Esophagus squamous epithelium (tissue), 5 donors: ENCODE data around the gene WNT1. TPM values are rescaled to one million over a fixed set of nuclear protein-coding genes. Genes with fewer than 3 reads are reported as not detected.

Source experiments
- DNase-seq: peaks from one replicate; lab custom pipeline; 2025; lab: John Stamatoyannopoulos, UW
- H3K27ac ChIP-seq, 4 donors: fragments of 200-600 bp; sonication (generic); one replicate each; pipeline ENCODE4 v1.5.1; 2016 to 2019; ENCODE audit warnings: mild to moderate bottlenecking in 1 of 4
- H3K27me3 ChIP-seq, 4 donors: fragments of 200-600 bp; sonication (generic); 1 replicate in 3 of 4; 2 replicates in 1 of 4; pipeline versions ENCODE4 v1.5.1 to v1.6.0; 2017 to 2021; ENCODE audit warnings: antibody characterized with exemption in 1 of 4
- H3K36me3 ChIP-seq, 3 donors: fragments of 200-600 bp; sonication (generic); one replicate each; pipeline ENCODE4 v1.5.1; 2016 to 2019
- H3K4me1 ChIP-seq, 3 donors: fragments of 200-600 bp; sonication (generic); one replicate each; pipeline ENCODE4 v1.5.1; 2017 to 2019
- H3K4me3 ChIP-seq, 4 donors: fragments of 200-600 bp; sonication (generic); 1 replicate in 3 of 4; 2 replicates in 1 of 4; pipeline ENCODE4 v1.5.1; 2016 to 2019; ENCODE audit warnings: mild to moderate bottlenecking in 2 of 4, moderate library complexity in 1 of 4
- H3K9me3 ChIP-seq, 3 donors: fragments of 200-600 bp; sonication (generic); one replicate each; pipeline ENCODE4 v1.5.1; 2016 to 2019
- POLR2A ChIP-seq, 4 donors: fragments of 450-650 bp; IDR thresholded peaks; one replicate each; pipeline ENCODE4 v1.6.1; 2017; ENCODE audit warnings: antibody characterized with exemption in 4 of 4, mild to moderate bottlenecking in 4 of 4, moderate library complexity in 3 of 4
- WGBS, 2 donors: methylation state at CpG; one replicate each; pipeline ENCODE4 v1.1.5; 2018; 5-methylcytosine and 5-hydroxymethylcytosine counted together
- intact Hi-C: fragments of 100-400 bp; cut with DNase I; formaldehyde crosslinking; loops from one replicate; pipeline ENCODE4 v1.15.0; 2022
- total RNA-seq, 4 donors: library from RNA; depleted of rRNA; stranded (reverse); fragments of >200 nt; gene quantifications; one replicate each; pipeline ENCODE4 v1.1.0, GENCODE V29; 2016
- TF ChIP-seq, protein P1 (sequence below), 6 experiments: fragments of 450-650 bp in 4 of 6; fragments of 200-600 bp in 2 of 6; sonication (generic) in 2 of 6; IDR thresholded peaks; one replicate each; pipeline ENCODE4 v1.5.1; 2016 to 2019; ENCODE audit warnings: antibody characterized with exemption in 6 of 6, mild to moderate bottlenecking in 4 of 6, moderate library complexity in 4 of 6
- donor health status: DM: yes; HTN: yes; CAD: no.

The WNT1 gene
- total RNA-seq, 4 donors from 2014 or later: 0.41 TPM; not detected in 3

DNA sequence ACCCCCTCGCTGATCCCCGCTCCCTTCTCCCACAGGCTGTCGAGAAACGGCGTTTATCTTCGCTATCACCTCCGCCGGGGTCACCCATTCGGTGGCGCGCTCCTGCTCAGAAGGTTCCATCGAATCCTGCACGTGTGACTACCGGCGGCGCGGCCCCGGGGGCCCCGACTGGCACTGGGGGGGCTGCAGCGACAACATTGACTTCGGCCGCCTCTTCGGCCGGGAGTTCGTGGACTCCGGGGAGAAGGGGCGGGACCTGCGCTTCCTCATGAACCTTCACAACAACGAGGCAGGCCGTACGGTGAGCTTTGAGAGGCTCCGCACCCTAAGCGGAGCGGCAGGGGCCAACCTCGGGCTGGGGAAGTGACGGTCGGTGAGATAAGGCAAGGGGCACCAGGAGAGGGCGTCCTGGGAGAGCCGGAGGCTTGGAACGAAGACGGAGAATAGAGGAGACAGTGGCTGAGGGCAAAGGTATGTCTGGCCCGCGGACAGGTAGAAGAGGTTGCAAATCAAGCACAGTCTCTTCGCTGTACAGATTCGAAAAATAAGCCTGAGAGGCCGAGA is 2.3 kb downstream of the WNT1 start:
- peak overlapping the region; percentile 18 to 63 (median 40) for H3K4me3 ChIP-seq

DNA sequence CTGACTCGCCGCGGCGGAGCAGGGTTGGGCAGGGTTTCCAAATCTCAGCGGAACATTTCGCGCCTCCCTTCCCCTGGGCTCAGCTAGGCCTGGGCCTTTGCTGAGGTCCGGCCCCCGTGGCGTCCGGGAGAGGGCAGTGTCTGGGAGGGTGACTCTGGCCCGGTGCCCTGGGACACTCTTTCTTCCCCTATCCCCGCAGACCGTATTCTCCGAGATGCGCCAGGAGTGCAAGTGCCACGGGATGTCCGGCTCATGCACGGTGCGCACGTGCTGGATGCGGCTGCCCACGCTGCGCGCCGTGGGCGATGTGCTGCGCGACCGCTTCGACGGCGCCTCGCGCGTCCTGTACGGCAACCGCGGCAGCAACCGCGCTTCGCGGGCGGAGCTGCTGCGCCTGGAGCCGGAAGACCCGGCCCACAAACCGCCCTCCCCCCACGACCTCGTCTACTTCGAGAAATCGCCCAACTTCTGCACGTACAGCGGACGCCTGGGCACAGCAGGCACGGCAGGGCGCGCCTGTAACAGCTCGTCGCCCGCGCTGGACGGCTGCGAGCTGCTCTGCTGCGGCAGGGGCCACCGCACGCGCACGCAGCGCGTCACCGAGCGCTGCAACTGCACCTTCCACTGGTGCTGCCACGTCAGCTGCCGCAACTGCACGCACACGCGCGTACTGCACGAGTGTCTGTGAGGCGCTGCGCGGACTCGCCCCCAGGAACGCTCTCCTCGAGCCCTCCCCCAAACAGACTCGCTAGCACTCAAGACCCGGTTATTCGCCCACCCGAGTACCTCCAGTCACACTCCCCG is 3.0 kb downstream of the WNT1 start:
- Histone ChIP-seq H3K4me1 (peaks cover 39 to 51% (median 40%) of the 10 kb centered on the region in 3 donors), H3K9me3 (no peaks in the 10 kb centered on the region), H3K4me3 (peak overlapping the region; percentile 1 to 63 (median 40)), H3K36me3 (no peaks in the 10 kb centered on the region), H3K27ac (no peak overlapping the region), H3K27me3 (peaks cover 24 to 100% (median 34%) of the 10 kb centered on the region in 4 donors)
- no peak for DNase-seq
- no peak for TF ChIP-seq POLR2A (IDR thresholded peaks at IDR 0.05)
- TF ChIP-seq, protein P1, sequence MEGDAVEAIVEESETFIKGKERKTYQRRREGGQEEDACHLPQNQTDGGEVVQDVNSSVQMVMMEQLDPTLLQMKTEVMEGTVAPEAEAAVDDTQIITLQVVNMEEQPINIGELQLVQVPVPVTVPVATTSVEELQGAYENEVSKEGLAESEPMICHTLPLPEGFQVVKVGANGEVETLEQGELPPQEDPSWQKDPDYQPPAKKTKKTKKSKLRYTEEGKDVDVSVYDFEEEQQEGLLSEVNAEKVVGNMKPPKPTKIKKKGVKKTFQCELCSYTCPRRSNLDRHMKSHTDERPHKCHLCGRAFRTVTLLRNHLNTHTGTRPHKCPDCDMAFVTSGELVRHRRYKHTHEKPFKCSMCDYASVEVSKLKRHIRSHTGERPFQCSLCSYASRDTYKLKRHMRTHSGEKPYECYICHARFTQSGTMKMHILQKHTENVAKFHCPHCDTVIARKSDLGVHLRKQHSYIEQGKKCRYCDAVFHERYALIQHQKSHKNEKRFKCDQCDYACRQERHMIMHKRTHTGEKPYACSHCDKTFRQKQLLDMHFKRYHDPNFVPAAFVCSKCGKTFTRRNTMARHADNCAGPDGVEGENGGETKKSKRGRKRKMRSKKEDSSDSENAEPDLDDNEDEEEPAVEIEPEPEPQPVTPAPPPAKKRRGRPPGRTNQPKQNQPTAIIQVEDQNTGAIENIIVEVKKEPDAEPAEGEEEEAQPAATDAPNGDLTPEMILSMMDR (IDR thresholded peaks at IDR 0.05): peak in 1 of 6 experiments; percentile 6
- 1 to 3% methylated on average over 16 to 29 of the region's 91 CpGs for WGBS, 2 donors
- intact Hi-C loops: loop anchor here (10.0 kb wide), 1 partner anchor 56 kb away; the partner anchor contains the start of gene FKBP11

More for the DNA sequence above, 2.3 kb downstream of the WNT1 start:
- H3K27ac ChIP-seq: no peak overlapping the region
- peaks cover 39 to 49% (median 40%) of the 10 kb centered on the region in 3 donors for H3K4me1 ChIP-seq
- no peaks in the 10 kb centered on the region for H3K9me3 ChIP-seq
- intact Hi-C loops: loop anchor here (10.0 kb wide), 1 partner anchor 56 kb away; the partner anchor contains the start of gene FKBP11
- no peak for TF ChIP-seq POLR2A (IDR thresholded peaks at IDR 0.05)
- TF ChIP-seq, protein P1 (IDR thresholded peaks at IDR 0.05): no peak
- H3K27me3 ChIP-seq: peaks cover 24 to 100% (median 34%) of the 10 kb centered on the region in 4 donors
- WGBS, 2 donors: 1 to 3% methylated on average over 14 to 20 of the region's 46 CpGs
- DNase-seq: no peak
- H3K36me3 ChIP-seq: no peaks in the 10 kb centered on the region

DNA sequence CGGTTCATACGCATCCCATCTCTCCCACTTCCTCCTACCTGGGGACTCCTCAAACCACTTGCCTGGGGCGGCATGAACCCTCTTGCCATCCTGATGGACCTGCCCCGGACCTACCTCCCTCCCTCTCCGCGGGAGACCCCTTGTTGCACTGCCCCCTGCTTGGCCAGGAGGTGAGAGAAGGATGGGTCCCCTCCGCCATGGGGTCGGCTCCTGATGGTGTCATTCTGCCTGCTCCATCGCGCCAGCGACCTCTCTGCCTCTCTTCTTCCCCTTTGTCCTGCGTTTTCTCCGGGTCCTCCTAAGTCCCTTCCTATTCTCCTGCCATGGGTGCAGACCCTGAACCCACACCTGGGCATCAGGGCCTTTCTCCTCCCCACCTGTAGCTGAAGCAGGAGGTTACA is 3.6 kb downstream of the WNT1 start:
- intact Hi-C loops: loop anchor here (10.0 kb wide), 1 partner anchor 57 kb away; the partner anchor contains the start of gene FKBP11
- H3K27me3 ChIP-seq: peaks cover 24 to 100% (median 34%) of the 10 kb centered on the region in 4 donors
- no peak for DNase-seq
- TF ChIP-seq, protein P1 (IDR thresholded peaks at IDR 0.05): no peak
- TF ChIP-seq POLR2A (IDR thresholded peaks at IDR 0.05): no peak
- H3K9me3 ChIP-seq: no peaks in the 10 kb centered on the region
- H3K4me3 ChIP-seq: peak overlapping the region in 3 of 4 donors; percentile 1 to 63 (median 43)
- H3K36me3 ChIP-seq: no peaks in the 10 kb centered on the region
- 27 to 47% methylated on average over 8 to 10 of the region's 13 CpGs for WGBS, 2 donors
- H3K4me1 ChIP-seq: peaks cover 39 to 51% (median 40%) of the 10 kb centered on the region in 3 donors
- H3K27ac ChIP-seq: no peak overlapping the region

DNA sequence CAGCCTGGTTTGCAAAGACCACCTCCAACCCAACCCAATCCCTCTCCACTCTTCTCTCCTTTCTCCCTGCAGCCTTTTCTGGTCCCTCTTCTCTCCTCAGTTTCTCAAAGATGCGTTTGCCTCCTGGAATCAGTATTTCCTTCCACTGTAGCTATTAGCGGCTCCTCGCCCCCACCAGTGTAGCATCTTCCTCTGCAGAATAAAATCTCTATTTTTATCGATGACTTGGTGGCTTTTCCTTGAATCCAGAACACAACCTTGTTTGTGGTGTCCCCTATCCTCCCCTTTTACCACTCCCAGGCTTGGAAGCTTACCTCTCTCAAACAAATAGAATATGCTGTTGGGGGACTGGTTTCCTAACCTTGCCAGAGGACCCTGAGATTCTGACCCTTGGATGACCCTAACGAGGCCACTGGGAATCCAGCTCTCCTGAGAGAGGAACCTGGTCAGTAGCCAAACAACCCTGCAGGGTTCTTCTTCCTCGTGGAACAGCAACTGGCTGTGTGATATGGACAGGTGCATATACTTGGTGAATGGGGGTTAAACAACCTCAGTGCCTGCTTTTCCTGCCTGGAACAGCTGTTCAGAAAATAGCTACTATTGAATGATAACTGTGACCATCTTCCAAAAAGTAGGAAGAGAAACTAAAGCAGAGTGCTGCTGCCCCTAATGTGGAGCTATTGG is 4.4 kb downstream of the WNT1 start:
- intact Hi-C loops: loop anchor here (10.0 kb wide), 1 partner anchor 58 kb away; the partner anchor contains the start of gene FKBP11
- peaks cover 39 to 50% (median 40%) of the 10 kb centered on the region in 3 donors for H3K4me1 ChIP-seq
- no peak for DNase-seq
- no peak overlapping the region for H3K4me3 ChIP-seq
- H3K9me3 ChIP-seq: no peaks in the 10 kb centered on the region
- H3K27me3 ChIP-seq: peaks cover 24 to 100% (median 32%) of the 10 kb centered on the region in 4 donors
- TF ChIP-seq POLR2A (IDR thresholded peaks at IDR 0.05): no peak
- H3K36me3 ChIP-seq: no peaks in the 10 kb centered on the region
- no peak overlapping the region for H3K27ac ChIP-seq
- WGBS, 2 donors: 60 to 69% methylated on average over 5 to 6 of the region's 6 CpGs

- Histone ChIP-seq H3K27ac (no peak overlapping the region), H3K4me1 (peaks cover 10 to 24% (median 11%) of the 10 kb centered on the region in 3 donors), H3K9me3 (no peaks in the 10 kb centered on the region), H3K27me3 (peaks cover 10 to 99% (median 13%) of the 10 kb centered on the region in 4 donors), H3K4me3 (no peak overlapping the region), H3K36me3 (no peaks in the 10 kb centered on the region)
- intact Hi-C loops: loop anchor here (10.0 kb wide), 1 partner anchor 61 kb away; the partner anchor contains the start of gene FKBP11
- DNase-seq: no peak
- TF ChIP-seq, protein P1 (IDR thresholded peaks at IDR 0.05): no peak
- TF ChIP-seq POLR2A (IDR thresholded peaks at IDR 0.05): no peak
- 18 to 21% methylated on average over 5 of the region's 10 CpGs for WGBS, 2 donors
These were observed 7.4 kb downstream of the WNT1 start for GRCh38 chr12:48985475-48985897.
